SK-N-SH (cell line): ENCODE results near the gene OTOG.

ENCODE experiments used
- CHD2 ChIP-seq: fragments of 150-350 bp; IDR thresholded peaks from 2 replicates; pipeline ENCODE4 v1.6.1; 2018; ENCODE audit warnings: low read length; ENCODE audit not compliant: partially characterized antibody
- ELF1 ChIP-seq: IDR thresholded peaks from 2 replicates; pipeline ENCODE4 v1.4.0; 2012
- EP300 ChIP-seq, 2 experiments: IDR thresholded peaks; 2 replicates each; pipeline versions ENCODE4 v1.4.0 to v1.6.1; 2012; ENCODE audit warnings: borderline replicate concordance in 1 of 2, low read depth in 1 of 2, low read length in 1 of 2
- IRF3 ChIP-seq: fragments of 150-350 bp; IDR thresholded peaks from 2 replicates; pipeline ENCODE4 v1.6.1; 2016; ENCODE audit warnings: mild to moderate bottlenecking, low read depth, low read length
- NFIC ChIP-seq: IDR thresholded peaks from 2 replicates; pipeline ENCODE4 v1.4.0; 2012; ENCODE audit warnings: borderline replicate concordance
- PBX3 ChIP-seq: IDR thresholded peaks from 2 replicates; pipeline ENCODE4; 2012
- RXRA ChIP-seq: IDR thresholded peaks from 2 replicates; pipeline ENCODE4 v1.4.0; 2012; ENCODE audit warnings: low read depth, mild to moderate bottlenecking, borderline replicate concordance
- SIN3A ChIP-seq: IDR thresholded peaks from 2 replicates; pipeline ENCODE4 v1.6.1; 2012; ENCODE audit warnings: low read depth, mild to moderate bottlenecking, low read length, moderate library complexity, borderline replicate concordance
- TCF12 ChIP-seq: IDR thresholded peaks from 2 replicates; pipeline ENCODE4 v1.4.0; 2012
- YY1 ChIP-seq: IDR thresholded peaks from 2 replicates; pipeline ENCODE4 v1.4.0; 2012; ENCODE audit warnings: low read depth, mild to moderate bottlenecking
- TF ChIP-seq, protein P1 (sequence below): fragments of 200-600 bp; sonication (generic); IDR thresholded peaks from 2 replicates; pipeline ENCODE4 v1.6.1; 2017; ENCODE audit warnings: antibody characterized with exemption, mild to moderate bottlenecking, moderate library complexity

DNA sequence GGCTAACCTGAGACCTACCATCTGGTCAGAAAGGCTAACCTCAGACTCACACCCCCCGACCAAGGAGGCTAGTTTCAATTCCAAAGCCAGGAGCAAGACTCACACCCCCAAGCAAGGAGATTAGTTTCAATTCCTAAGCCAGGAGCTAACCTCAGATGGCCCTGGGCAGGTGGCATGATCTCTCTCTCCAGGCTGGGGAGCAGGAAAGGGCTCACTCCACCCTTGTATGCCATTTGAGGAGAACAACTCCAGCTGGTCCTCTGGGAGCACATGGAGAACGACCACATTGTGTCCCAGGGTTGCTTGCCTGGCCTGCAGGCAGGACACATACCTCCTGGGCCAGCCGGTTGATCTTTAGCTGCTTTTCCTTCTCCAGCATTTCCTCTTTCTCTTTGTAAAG, 35.5 kb upstream of the OTOG start:
- TF ChIP-seq CHD2 (no peak), IRF3 (no peak), SIN3A (no peak), NFIC (no peak), ELF1 (no peak), EP300 (IDR thresholded peaks at IDR 0.05; ENCODE audit: borderline replicate concordance in 1 of 2, low read depth in 1 of 2, low read length in 1 of 2) (no peak), PBX3 (no peak), RXRA (no peak), YY1 (no peak), TCF12 (no peak)
- TF ChIP-seq, protein P1, sequence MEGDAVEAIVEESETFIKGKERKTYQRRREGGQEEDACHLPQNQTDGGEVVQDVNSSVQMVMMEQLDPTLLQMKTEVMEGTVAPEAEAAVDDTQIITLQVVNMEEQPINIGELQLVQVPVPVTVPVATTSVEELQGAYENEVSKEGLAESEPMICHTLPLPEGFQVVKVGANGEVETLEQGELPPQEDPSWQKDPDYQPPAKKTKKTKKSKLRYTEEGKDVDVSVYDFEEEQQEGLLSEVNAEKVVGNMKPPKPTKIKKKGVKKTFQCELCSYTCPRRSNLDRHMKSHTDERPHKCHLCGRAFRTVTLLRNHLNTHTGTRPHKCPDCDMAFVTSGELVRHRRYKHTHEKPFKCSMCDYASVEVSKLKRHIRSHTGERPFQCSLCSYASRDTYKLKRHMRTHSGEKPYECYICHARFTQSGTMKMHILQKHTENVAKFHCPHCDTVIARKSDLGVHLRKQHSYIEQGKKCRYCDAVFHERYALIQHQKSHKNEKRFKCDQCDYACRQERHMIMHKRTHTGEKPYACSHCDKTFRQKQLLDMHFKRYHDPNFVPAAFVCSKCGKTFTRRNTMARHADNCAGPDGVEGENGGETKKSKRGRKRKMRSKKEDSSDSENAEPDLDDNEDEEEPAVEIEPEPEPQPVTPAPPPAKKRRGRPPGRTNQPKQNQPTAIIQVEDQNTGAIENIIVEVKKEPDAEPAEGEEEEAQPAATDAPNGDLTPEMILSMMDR, result no peak
